Right cardiac atrium (tissue), 5 donors: Measurements from ENCODE around the gene FCER2. TPM values are rescaled to one million over a fixed set of nuclear protein-coding genes. Genes with fewer than 3 reads are reported as not detected.

Experiments
- ATAC-seq, 2 donors: fragments of 200-7000 bp; cut with Tn5 transposase; one replicate each; pipeline versions ENCODE4 v1.8.0 to v1.9.1; 2020; ENCODE audit warnings: moderate library complexity in 2 of 2, mild to moderate bottlenecking in 1 of 2
- DNase-seq, 3 donors: peaks; one replicate each; pipeline ENCODE4 v3.0.0-alpha.2; 2020
- H3K27ac ChIP-seq: one replicate; pipeline ENCODE4 v1.5.1; 2013; ENCODE audit warnings: mild to moderate bottlenecking, low read length, control low read depth, moderate library complexity
- H3K27me3 ChIP-seq: one replicate; pipeline ENCODE4 v1.6.1; 2013; ENCODE audit not compliant: control insufficient read depth, insufficient read depth
- H3K4me1 ChIP-seq: one replicate; pipeline ENCODE4 v1.6.1; 2013; ENCODE audit warnings: low read length; ENCODE audit not compliant: control insufficient read depth, insufficient read depth
- H3K4me3 ChIP-seq: one replicate; pipeline ENCODE4 v1.5.1; 2013; ENCODE audit warnings: low read length, control low read depth
- H3K9me3 ChIP-seq: one replicate; pipeline ENCODE4 v1.6.1; 2013; ENCODE audit warnings: low read length; ENCODE audit not compliant: control insufficient read depth
- WGBS: extraction: QIAGEN DNeasy Blood & Tissue Kit; methylation state at CpG from one replicate; pipeline ENCODE4 v1.1.7; 2013; 5-methylcytosine and 5-hydroxymethylcytosine counted together
- intact Hi-C, 4 donors: fragments of 100-400 bp; cut with DNase I; formaldehyde crosslinking; loops; one replicate each; pipeline versions ENCODE4 v1.11.0 to v1.14.0; 2022 to 2023
- polyA plus RNA-seq: library from polyadenylated mRNA; stranded (reverse); fragments of 200-250 nt; gene quantifications from one replicate; pipeline ENCODE4 v1.2.3, GENCODE V29; 2013
- total RNA-seq, 4 donors: library from RNA; stranded (reverse); fragmentation: NEBNext Ultra II Directional; extraction: Animal tissue kit (Norgen Biotek cat#: 25700); gene quantifications; one replicate each; pipeline ENCODE4 v1.2.1, GENCODE V29; 2021
- donor health status: healthy with polysubstance abuse.
- donor health status: DM: no; HTN: yes; CAD: no.
- donor health status: DM: no; HTN: no; CAD: no.
- donor health status: DM: no; HTN: yes; CAD: no; lungs with severe emphysema.
- donor health status: DM: yes; HTN: yes; CAD: no.

The FCER2 gene
- total and polyA plus RNA-seq, 5 donors, result 0.09 TPM; not detected in 4

- intact Hi-C loops, result loop anchor here in 1 of 4 donors (10.0 kb wide), 1 partner anchor 148 kb away; no protein-coding TSS in a partner anchor
- Histone ChIP-seq H3K4me1 (no peaks in the 10 kb centered on the region), H3K9me3 (no peaks in the 10 kb centered on the region), H3K27me3 (no peaks in the 10 kb centered on the region), H3K27ac (no peak overlapping the region), H3K4me3 (no peak overlapping the region)
- ATAC-seq (peak; percentile 31 to 49), DNase-seq (peak in 2 of 3 donors; percentile 44 to 56)
- WGBS, result 34% methylated on average over 14 of the region's 14 CpGs
These were observed 44.7 kb downstream of the FCER2 start for GRCh38 chr19:7657131-7657751.

- Histone ChIP-seq H3K4me3 (no peak overlapping the region), H3K27me3 (no peaks in the 10 kb centered on the region), H3K4me1 (no peaks in the 10 kb centered on the region), H3K9me3 (no peaks in the 10 kb centered on the region), H3K27ac (no peak overlapping the region)
- ATAC-seq (no peak), DNase-seq (no peak)
- intact Hi-C loops, result loop anchor here in 2 of 4 donors (2.0 to 10.0 kb wide), 2 partner anchors 25 to 149 kb away; partner anchors contain the start of gene TRAPPC5 (in 1 of the 2)
- 56% methylated on average over 8 of the region's 8 CpGs for WGBS
These were observed 46.4 kb downstream of the FCER2 start for GRCh38 chr19:7655581-7655980.

- no peaks in the 10 kb centered on the region for H3K27me3 ChIP-seq
- no peaks in the 10 kb centered on the region for H3K9me3 ChIP-seq
- H3K27ac ChIP-seq, result no peak overlapping the region
- H3K4me1 ChIP-seq, result no peaks in the 10 kb centered on the region
- ATAC-seq (no peak), DNase-seq (no peak)
- intact Hi-C loops, result loop anchor here in 2 of 4 donors (2.0 to 10.0 kb wide), 2 partner anchors 26 to 150 kb away; partner anchors contain the start of gene TRAPPC5 (in 1 of the 2)
- H3K4me3 ChIP-seq, result no peak overlapping the region
- WGBS, result 57% methylated on average over 8 of the region's 8 CpGs
These were observed 47.5 kb downstream of the FCER2 start for GRCh38 chr19:7654401-7654800.

- DNase-seq (peak; percentile 68 to 92 (median 88)), ATAC-seq (peak; percentile 65 to 80)
- Histone ChIP-seq H3K27ac (no peak overlapping the region), H3K4me3 (peak overlapping the region; percentile 9), H3K4me1 (no peaks in the 10 kb centered on the region), H3K27me3 (no peaks in the 10 kb centered on the region), H3K9me3 (no peaks in the 10 kb centered on the region)
- 4% methylated on average over 28 of the region's 28 CpGs for WGBS
- intact Hi-C loops, result loop anchor here in 1 of 4 donors (10.0 kb wide), 1 partner anchor 153 kb away; no protein-coding TSS in a partner anchor
These were observed 49.8 kb downstream of the FCER2 start for GRCh38 chr19:7652061-7652641.

GRCh38 chr19:7650148-7650547 is 51.8 kb downstream of the FCER2 start:
- intact Hi-C loops, result loop anchor here in 1 of 4 donors (10.0 kb wide), 1 partner anchor 155 kb away; no protein-coding TSS in a partner anchor
- Histone ChIP-seq H3K4me1 (no peaks in the 10 kb centered on the region), H3K4me3 (no peak overlapping the region), H3K27ac (no peak overlapping the region), H3K9me3 (no peaks in the 10 kb centered on the region), H3K27me3 (no peaks in the 10 kb centered on the region)
- DNase-seq (no peak), ATAC-seq (no peak)
- WGBS, result 42% methylated on average over 2 of the region's 2 CpGs

GRCh38 chr19:7648265-7649014 is 53.5 kb downstream of the FCER2 start:
- Histone ChIP-seq H3K27me3 (no peaks in the 10 kb centered on the region), H3K4me3 (no peak overlapping the region), H3K4me1 (no peaks in the 10 kb centered on the region), H3K9me3 (no peaks in the 10 kb centered on the region), H3K27ac (no peak overlapping the region)
- DNase-seq (peak in 1 of 3 donors; percentile 14), ATAC-seq (no peak)
- intact Hi-C loops, result no loop called here
- WGBS, result 65% methylated on average over 15 of the region's 15 CpGs

- DNase-seq (peak in 2 of 3 donors; percentile 50 to 60), ATAC-seq (no peak)
- Histone ChIP-seq H3K4me3 (no peak overlapping the region), H3K27ac (no peak overlapping the region), H3K4me1 (no peaks in the 10 kb centered on the region), H3K27me3 (no peaks in the 10 kb centered on the region), H3K9me3 (no peaks in the 10 kb centered on the region)
- intact Hi-C loops, result no loop called here
- WGBS, result 86% methylated on average over 26 of the region's 26 CpGs
These were observed 54.8 kb downstream of the FCER2 start for GRCh38 chr19:7647156-7647555.

- no peaks in the 10 kb centered on the region for H3K4me1 ChIP-seq
- no peaks in the 10 kb centered on the region for H3K27me3 ChIP-seq
- no peak for ATAC-seq
- no peak overlapping the region for H3K4me3 ChIP-seq
- H3K9me3 ChIP-seq, result no peaks in the 10 kb centered on the region
- DNase-seq, result peak in 1 of 3 donors; percentile 27
- 82% methylated on average over 8 of the region's 8 CpGs for WGBS
- H3K27ac ChIP-seq, result no peak overlapping the region
- intact Hi-C loops, result no loop called here
These were observed 55.6 kb downstream of the FCER2 start for GRCh38 chr19:7646426-7646700.

- no peaks in the 10 kb centered on the region for H3K27me3 ChIP-seq
- no peak overlapping the region for H3K4me3 ChIP-seq
- 52% methylated on average over 20 of the region's 20 CpGs for WGBS
- H3K9me3 ChIP-seq, result no peaks in the 10 kb centered on the region
- H3K27ac ChIP-seq, result no peak overlapping the region
- H3K4me1 ChIP-seq, result no peaks in the 10 kb centered on the region
- ATAC-seq (no peak), DNase-seq (peak in 2 of 3 donors; percentile 25 to 27)
- intact Hi-C loops, result no loop called here
These were observed 56.1 kb downstream of the FCER2 start for GRCh38 chr19:7645656-7646425.

GRCh38 chr19:7645163-7645562 is 56.8 kb downstream of the FCER2 start:
- Histone ChIP-seq H3K4me1 (no peaks in the 10 kb centered on the region), H3K4me3 (no peak overlapping the region), H3K27ac (no peak overlapping the region), H3K9me3 (no peaks in the 10 kb centered on the region), H3K27me3 (no peaks in the 10 kb centered on the region)
- 87% methylated on average over 14 of the region's 14 CpGs for WGBS
- intact Hi-C loops, result no loop called here
- ATAC-seq (no peak), DNase-seq (peak in 1 of 3 donors; percentile 43)
